HG03558 (cell line): ENCODE results near the gene SPP2.

ENCODE experiments used
- ATAC-seq: cut with Tn5 transposase; IDR thresholded peaks from one replicate; pipeline ENCODE4 v1.9.1; 2021; ENCODE audit warnings: moderate number of reproducible peaks; ENCODE audit not compliant: unreplicated experiment; ENCODE audit errors: extremely low read depth

The SPP2 gene

DNA sequence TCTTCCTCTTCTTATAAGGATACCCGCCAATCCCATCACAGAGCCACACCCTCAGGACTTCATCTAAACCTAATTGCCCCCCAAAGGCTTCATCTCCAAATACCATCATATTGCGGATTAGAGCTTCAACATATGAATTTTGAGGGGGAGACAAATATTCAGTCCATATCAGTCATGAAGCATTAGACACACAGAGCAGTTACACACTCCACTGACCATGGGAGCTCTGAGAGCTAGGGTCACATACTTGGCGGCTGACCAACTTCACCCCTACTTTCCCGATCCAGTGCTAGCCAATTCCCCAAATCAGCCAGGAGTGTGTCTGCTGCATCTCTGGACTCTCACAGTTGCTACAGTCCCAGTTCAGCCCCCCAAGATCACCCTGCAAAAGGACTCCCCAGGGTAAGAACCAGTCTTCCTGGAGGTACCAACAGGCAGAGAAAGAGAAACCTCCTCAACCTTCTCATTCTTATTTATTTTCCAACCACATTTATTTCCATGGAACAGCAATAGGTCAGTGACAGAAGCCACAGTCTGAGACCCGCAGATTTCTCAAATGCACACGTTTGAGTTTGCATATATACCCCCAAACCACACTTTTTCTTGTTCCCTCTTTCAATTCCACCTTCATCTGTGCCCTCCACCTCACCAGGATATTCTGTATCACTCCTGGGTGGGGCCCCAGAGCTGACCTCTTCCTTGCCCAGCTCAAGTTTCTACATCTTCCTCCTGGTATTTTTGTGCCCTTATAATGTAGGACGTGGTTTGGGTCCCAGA, 33.3 kb downstream of the SPP2 start:
- no peak for ATAC-seq

DNA sequence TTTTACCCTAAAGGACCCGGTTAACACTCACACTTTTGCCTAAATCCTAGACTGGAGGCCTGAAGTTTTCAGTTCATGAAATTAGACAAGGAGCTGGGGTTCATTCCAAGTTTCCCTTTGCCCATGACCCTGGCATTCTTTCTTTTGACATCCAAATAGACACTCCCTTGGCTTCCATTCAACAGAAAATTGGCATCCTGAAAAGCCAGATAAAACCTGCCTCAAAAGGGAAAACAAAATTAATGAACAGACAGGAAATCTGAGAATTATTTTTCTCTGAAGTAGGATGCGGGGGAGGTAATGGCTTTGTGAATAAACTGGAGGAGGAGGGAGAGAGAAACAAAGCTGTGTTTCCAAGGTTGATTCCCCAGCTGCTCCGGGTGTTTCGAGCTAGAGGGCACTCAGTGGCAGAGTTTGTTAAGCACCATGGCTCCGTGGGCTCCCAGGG, 41.0 kb downstream of the SPP2 start:
- no peak for ATAC-seq

DNA sequence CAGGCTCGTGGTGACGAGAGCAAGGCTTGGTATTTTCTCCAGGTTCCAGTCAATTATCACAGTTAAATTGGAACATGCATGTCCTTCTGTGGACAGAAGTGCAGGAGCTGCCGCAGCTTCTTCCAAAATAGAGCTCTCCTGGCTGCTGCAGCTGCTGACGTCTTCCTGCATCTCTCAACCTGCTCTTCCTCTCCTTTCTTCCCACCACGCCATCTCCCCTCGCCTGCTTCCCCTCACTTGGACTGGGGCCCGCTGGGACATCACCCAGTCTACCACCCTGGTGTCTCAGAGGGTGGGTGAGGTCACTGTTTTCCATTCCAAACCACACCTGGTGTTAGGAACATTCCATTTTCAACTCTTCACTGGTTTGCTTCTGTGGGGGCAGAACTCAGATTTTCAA, 41.4 kb downstream of the SPP2 start:
- no peak for ATAC-seq

DNA sequence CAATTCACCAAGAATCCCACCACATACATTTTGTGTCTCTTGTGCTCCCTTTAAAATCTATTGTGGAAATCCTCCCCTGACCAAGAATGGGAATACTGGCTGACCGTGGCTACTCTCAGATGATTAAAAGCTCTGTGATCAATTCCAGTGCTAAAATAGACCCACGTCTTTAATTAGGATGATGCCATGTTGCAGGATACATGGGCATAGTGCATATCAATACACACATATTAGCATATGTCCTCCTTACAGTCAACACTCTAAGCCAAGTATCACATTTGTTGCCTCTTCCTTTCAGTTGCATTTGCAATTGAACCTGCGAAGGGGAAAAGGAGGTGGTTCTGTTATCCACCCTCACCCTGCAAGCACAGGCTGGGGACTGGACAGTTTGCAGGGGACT, 41.8 kb downstream of the SPP2 start:
- ATAC-seq, result no peak

DNA sequence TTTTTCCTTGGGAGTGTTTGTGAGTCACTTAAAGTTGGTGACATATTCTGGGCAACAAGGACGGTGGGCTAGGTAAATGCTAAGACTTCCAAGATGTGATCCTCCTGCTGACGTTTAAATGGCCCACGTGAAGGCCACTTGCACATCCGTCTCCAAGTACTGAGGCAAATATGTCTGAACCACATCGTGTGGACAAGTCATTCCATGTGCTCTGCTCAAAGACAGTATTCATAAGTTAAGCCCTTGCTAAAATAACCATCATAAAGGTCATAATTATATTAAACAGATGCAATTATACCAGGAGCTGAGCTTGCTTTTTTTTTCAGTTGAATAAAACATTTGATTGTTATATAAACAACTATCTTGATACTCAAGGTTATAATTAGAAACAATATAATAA, 44.8 kb downstream of the SPP2 start:
- ATAC-seq, result no peak

DNA sequence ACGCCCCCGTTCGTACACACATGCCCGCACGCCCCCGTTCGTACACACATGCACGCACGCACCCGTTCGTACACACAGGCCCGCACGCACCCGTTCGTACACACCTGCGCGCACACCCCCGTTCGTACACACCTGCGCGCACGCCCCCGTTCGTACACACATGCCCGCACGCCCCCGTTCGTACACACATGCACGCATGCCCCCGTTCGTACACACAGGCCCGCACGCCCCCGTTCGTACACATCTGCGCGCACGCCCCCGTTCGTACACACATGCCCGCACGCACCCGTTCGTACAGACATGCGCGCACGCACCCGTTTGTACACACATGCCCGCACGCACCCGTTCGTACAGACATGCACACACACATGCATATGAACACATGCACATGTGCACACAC, 45.7 kb downstream of the SPP2 start:
- ATAC-seq, result no peak

DNA sequence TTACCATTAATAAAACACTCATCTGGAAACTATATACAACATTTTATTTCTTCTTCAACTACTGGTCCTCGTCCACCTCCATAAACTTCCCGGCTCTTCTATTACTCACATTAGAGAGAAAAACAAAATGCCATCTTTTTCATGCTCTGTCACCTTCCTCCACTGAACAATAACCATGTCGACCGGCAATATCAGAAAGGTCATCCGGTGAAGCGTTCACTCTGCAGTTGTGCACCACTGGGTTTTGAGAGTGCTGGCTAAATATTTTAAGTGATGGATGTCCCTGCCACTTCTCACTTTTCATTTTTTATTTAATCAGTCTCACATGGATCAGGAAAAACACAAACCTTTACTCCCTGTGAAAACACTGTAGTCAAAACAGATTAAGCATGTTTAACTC, 48.2 kb downstream of the SPP2 start:
- ATAC-seq, result no peak

DNA sequence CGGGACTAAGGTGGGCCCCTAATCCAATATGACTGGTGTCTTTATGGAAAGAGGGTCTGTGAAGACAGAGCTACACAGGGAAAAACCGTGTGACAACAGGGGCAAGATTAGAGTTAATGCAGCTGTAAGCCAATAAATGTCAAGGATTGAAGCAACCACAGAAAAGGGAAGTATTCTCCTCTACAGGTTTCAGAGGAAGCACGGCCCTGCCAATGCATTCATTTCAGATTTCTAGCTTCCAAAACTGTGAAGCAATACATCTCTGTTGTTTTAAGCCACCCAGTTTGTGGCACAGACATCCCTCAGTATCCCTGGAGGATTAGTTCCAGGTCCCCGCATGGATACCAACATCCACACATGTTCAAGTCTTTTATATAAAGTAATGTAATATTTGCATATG, 48.8 kb downstream of the SPP2 start:
- no peak for ATAC-seq

DNA sequence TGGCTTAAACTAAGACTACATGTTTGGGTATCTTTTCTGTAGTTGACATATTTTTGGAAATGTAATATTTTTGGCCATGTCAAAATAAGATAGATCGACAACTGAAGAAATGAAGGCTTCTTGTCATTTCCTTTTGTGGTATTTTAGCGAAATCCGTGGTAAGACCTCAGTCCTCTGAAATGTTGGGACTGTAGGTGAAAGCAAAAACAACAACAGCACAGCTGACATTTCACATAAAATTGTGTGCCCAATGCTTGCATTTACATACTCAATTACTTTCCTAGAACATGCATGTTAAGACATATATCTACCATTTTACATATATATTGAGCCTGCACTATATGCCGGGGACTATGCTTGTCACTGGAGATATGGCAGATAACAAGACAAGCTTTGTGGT, 50.2 kb downstream of the SPP2 start:
- ATAC-seq, result no peak

DNA sequence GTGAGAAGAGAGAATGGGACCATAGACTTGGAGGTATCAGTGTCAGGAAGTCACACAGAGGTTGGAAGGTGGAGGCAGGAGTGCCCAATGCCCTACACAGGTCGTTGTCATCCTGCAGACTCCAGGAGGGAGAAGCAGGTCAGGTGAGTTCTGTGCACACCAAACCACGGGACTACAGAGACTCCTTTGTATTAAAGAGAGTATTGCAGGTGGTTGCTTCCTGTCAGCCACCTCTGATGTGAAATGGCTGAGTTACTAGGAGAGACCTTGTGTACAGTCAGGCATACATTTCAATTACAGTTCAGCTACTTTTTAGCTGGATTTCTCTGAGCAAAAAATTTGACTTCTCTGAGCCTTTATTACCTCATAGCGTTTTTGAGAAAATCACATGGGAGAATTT, 51.6 kb downstream of the SPP2 start:
- no peak for ATAC-seq

DNA sequence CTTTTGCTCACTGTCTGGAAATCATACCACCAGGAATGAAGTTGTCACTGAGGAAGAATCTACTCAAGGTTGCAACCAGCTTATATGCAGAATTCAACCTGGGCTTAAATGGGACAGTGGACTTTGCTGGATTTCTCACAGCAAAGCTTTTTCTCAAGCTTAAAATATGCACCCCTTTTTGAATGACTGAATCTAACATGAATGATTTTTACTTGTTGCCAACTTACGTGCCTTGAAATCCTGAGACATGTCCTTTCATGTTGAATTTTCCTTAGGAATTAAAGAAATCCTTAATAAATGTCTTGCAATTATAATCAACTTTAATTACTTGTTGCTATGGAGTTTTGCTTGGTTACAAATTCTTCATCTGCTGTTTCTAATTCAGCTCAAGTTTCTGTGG, 57.4 kb downstream of the SPP2 start:
- ATAC-seq, result no peak

DNA sequence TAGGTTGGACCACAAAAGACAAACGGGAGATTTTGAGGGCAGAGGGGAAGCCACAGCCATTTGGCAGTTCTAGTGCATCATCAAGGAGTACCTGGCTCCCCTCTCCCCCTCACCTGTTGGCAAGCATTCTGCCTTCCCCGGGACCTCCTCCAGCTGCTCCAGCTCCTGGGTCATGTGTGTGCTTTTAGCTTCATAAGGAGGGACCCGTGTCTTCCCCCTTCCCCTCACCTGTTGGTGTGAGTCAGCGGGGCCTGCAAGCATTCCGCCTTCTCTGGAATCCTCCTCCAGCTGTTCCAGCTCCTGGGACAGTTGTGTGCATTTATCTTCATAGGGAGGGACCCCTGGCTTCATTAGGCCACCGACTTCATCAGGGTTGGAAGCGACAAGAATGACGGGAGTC, 58.8 kb downstream of the SPP2 start:
- no peak for ATAC-seq

DNA sequence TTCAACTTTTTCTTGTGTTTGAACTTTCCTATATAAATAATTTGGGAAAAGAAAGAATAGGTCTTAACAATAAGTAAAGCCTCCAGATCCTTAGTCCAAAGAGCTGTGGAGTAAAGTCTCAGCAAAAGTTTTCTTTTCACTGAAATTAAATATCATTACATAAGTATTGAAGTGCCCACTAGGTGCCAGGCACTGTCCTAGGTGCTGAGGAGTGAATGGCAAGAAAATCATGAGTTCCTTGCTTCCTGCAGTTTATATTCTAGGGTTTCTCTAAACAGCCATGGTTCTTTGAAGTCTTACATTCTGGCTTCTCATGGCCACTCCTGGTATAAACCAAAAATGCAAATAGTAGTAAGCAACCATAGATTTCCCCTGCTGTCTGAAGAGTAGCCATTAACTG, 59.7 kb downstream of the SPP2 start:
- ATAC-seq, result no peak

DNA sequence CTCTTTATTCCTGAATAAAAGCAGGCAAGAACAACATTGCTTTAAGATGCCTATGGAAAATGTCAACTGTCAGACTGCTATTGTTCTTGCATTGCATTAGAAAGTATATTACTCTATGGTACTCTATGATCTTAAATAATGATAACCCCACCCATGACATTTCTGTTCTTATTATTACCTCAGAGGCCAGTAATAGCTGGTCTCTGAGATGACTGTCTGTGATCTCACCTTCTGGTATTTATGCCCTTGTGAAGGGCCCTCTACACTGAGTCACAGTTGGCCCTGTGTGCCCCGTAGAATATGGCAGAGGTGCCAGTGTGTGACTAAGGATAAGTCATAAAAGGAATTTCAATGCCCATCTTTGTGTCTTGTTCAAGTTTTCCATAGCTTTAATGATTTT, 61.0 kb downstream of the SPP2 start:
- no peak for ATAC-seq

DNA sequence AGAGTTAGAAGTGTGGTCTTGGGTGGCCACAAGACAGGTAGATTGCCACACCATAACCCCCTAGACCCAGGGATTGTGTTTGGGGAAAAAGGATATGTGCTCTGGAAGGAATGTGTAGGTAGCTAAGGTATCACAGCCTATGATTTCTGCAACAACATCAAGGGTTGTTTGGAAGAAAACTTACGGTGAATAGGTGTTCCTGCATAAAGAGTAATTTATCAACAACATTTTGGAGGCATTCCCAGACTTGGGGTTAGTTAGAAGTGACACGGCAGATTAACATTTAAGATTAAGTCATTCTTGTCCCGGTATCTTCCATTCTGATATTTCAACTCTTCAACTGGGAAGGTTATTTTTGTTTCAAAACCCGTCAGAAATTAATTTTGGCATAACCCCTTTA, 65.5 kb downstream of the SPP2 start:
- no peak for ATAC-seq

DNA sequence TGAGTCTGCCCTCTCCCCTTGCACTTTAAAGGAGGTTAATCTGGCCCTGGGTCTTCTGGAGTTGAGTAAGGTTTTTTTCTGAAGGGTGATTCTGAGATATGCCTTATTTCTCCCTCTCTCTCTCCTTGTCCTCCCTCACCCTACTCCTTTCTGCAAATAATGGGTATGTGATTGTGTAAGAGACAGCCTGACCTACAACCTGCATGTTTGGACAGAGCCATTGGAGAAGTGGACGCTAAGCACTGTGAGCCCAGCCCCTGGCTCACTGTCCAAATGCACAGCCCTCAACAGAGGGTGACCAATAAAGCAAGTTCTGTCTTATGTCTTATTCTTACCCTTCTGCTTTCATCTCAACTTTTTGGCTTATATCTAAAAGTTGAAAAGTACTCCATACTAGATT, 71.5 kb downstream of the SPP2 start:
- ATAC-seq, result no peak

DNA sequence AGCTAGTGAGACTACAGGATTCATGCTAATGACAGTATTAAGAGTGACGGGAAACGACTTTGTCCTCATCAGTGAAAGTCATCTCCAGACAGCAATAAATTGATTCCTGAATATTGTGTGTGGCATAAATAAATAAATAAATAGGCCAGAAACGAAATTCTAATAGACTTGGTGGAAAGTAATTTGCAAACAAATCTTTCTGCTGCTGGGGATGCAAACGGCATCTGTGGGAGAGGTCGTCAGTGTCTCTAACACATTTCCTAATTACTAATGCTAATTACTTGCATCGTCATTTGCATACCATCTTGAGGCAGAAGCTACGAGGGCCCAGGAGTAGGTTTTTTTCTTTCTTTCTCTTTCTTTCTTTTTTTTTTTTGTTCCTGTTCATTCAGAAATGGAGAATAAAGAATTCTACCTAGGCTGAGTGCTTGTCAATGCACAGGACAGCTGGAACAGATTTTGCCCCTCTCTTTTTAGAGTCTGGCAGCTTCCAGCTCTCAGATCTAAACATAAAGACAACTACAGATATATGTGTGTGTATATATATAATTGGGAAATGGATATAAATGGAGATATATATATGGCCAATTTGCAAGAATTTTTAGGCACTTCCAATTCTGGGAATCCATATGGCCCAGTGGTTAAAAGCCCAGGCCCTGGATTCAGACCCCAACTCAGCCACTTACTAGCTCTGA, 75.1 kb downstream of the SPP2 start:
- ATAC-seq, result no peak

DNA sequence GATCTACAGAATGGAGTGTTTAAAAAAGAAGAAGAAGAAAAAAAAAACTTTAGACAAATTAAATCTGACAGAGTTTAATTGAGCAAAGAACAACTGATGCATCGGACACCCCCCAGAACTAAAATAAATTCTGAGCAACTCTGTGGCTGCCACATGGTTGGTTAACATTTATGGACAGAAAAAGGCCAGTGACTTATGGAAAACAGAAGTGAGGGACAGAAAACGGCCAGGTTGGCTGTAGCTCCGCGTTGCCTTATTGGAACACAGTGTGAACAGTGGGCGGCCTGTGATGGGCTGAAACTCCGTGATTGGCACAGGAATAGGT, 75.6 kb downstream of the SPP2 start:
- ATAC-seq, result no peak
